Measurements from ENCODE around the gene ADAM12. TPM values are rescaled to one million over a fixed set of nuclear protein-coding genes. Genes with fewer than 3 reads are reported as not detected.

The ADAM12 gene
- polyA plus RNA-seq, 3 donors, result 0.05 TPM; not detected in 2

DNA sequence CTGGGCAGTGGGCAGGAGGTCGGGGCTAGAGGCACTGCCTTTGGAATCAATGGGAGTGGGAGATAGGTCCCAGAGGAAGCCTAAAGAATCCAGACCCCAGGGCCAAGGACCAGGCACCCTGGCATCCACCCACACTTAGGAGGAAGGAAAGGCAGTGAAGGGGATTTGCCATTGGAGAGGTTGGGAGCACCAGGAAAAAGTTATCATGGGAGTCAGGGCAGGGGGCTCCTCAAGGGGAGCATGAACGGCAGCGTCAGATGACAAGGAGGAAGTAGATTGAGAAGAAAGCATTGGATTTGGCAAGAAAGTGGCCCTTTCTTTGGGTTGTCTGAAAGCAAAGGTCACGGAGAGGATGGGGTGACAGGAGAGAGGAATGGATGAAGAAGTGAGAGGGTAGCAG is 142.8 kb downstream of the ADAM12 start:
- H3K4me3 ChIP-seq (replicated peaks in 1 of 3; ENCODE audit: low read depth in 2 of 3, low read length in 3 of 3), result no peak overlapping the region
- H3K79me2 ChIP-seq (ENCODE audit: insufficient read depth, low read length), result no peaks in the 10 kb centered on the region
- DNase-seq, result no peak
- no peaks in the 10 kb centered on the region for H3K4me1 ChIP-seq (ENCODE audit: control insufficient read depth in 1 of 2, insufficient read depth in 2 of 2, low read length in 2 of 2)
- no peaks in the 10 kb centered on the region for H3K9me3 ChIP-seq (replicated peaks in 1 of 2; ENCODE audit: control insufficient read depth in 1 of 2, insufficient read depth in 1 of 2, low read length in 2 of 2)
- H2AFZ ChIP-seq (ENCODE audit: insufficient read depth, low read depth, low read length, poor library complexity, severe bottlenecking), result no peak overlapping the region
- no peak overlapping the region for H3K27ac ChIP-seq (ENCODE audit: low read depth in 1 of 2, low read length in 2 of 2)
- H3K4me2 ChIP-seq (replicated peaks; ENCODE audit: extremely low read depth, low read length, poor library complexity, severe bottlenecking), result no peak overlapping the region
- Mint-ChIP-seq H3K27me3 (ENCODE audit: low read depth in 3 of 3) (peaks cover 0 to 1% (median 0%) of the 10 kb centered on the region in 3 donors), H3K4me3 (no peak overlapping the region), H3K27ac (no peak overlapping the region), H3K9me3 (peaks cover 0 to 2% (median 0%) of the 10 kb centered on the region in 7 donors), H3K36me3 (no peaks in the 10 kb centered on the region), H3K4me1 (peaks cover 2% of the 10 kb centered on the region)
- H3K36me3 ChIP-seq (replicated peaks in 1 of 2; ENCODE audit: control insufficient read depth in 1 of 2, insufficient read depth in 2 of 2, low read length in 2 of 2), result no peaks in the 10 kb centered on the region
- no peaks in the 10 kb centered on the region for H4K20me1 ChIP-seq (ENCODE audit: insufficient read depth, low read length)
- H3K27me3 ChIP-seq (ENCODE audit: control insufficient read depth in 2 of 2, insufficient read depth in 2 of 2, low read length in 2 of 2), result no peaks in the 10 kb centered on the region
- 81% methylated on average over 3 of the region's 4 CpGs for WGBS (ENCODE audit: insufficient coverage)
- TF ChIP-seq, protein P1, sequence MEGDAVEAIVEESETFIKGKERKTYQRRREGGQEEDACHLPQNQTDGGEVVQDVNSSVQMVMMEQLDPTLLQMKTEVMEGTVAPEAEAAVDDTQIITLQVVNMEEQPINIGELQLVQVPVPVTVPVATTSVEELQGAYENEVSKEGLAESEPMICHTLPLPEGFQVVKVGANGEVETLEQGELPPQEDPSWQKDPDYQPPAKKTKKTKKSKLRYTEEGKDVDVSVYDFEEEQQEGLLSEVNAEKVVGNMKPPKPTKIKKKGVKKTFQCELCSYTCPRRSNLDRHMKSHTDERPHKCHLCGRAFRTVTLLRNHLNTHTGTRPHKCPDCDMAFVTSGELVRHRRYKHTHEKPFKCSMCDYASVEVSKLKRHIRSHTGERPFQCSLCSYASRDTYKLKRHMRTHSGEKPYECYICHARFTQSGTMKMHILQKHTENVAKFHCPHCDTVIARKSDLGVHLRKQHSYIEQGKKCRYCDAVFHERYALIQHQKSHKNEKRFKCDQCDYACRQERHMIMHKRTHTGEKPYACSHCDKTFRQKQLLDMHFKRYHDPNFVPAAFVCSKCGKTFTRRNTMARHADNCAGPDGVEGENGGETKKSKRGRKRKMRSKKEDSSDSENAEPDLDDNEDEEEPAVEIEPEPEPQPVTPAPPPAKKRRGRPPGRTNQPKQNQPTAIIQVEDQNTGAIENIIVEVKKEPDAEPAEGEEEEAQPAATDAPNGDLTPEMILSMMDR (IDR thresholded peaks at IDR 0.05), result no peak
- intact Hi-C loops (cut with micrococcal nuclease), result no loop called here
- H3K9ac ChIP-seq (ENCODE audit: insufficient read depth, low read length, poor library complexity, severe bottlenecking), result no peak overlapping the region

DNA sequence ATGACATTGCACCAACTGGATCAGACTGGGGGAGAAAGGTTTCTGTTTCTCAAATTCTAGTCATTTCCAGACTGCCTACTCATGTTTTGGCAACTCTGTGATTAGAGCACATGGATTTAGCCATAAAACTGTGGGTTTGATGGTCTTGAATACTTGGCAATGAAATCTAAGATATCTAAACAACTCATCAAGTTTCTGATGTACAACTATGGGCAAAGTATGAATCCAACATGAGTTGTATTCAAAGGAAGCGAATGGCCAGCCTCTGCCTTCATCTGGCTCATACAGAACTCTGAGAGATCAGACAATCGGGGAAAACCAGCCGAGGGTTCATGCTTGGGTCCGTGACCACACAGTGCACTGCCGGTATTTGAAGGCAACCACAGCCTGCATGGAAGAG is 144.3 kb downstream of the ADAM12 start:
- Mint-ChIP-seq H3K4me3 (no peak overlapping the region), H3K27ac (no peak overlapping the region), H3K27me3 (ENCODE audit: low read depth in 3 of 3) (peaks cover 0 to 2% (median 0%) of the 10 kb centered on the region in 3 donors), H3K36me3 (no peaks in the 10 kb centered on the region), H3K4me1 (no peaks in the 10 kb centered on the region), H3K9me3 (peaks cover 0 to 2% (median 0%) of the 10 kb centered on the region in 7 donors)
- Histone ChIP-seq H3K9ac (ENCODE audit: insufficient read depth, low read length, poor library complexity, severe bottlenecking) (no peak overlapping the region), H3K36me3 (replicated peaks in 1 of 2; ENCODE audit: control insufficient read depth in 1 of 2, insufficient read depth in 2 of 2, low read length in 2 of 2) (no peaks in the 10 kb centered on the region), H3K79me2 (ENCODE audit: insufficient read depth, low read length) (no peaks in the 10 kb centered on the region), H4K20me1 (ENCODE audit: insufficient read depth, low read length) (no peaks in the 10 kb centered on the region), H3K4me3 (replicated peaks in 1 of 3; ENCODE audit: low read depth in 2 of 3, low read length in 3 of 3) (no peak overlapping the region), H3K27me3 (ENCODE audit: control insufficient read depth in 2 of 2, insufficient read depth in 2 of 2, low read length in 2 of 2) (no peaks in the 10 kb centered on the region), H3K9me3 (replicated peaks in 1 of 2; ENCODE audit: control insufficient read depth in 1 of 2, insufficient read depth in 1 of 2, low read length in 2 of 2) (no peaks in the 10 kb centered on the region), H3K4me1 (ENCODE audit: control insufficient read depth in 1 of 2, insufficient read depth in 2 of 2, low read length in 2 of 2) (no peaks in the 10 kb centered on the region), H3K4me2 (replicated peaks; ENCODE audit: extremely low read depth, low read length, poor library complexity, severe bottlenecking) (no peak overlapping the region), H3K27ac (ENCODE audit: low read depth in 1 of 2, low read length in 2 of 2) (no peak overlapping the region), H2AFZ (ENCODE audit: insufficient read depth, low read depth, low read length, poor library complexity, severe bottlenecking) (no peak overlapping the region)
- intact Hi-C loops (cut with micrococcal nuclease), result no loop called here
- WGBS (ENCODE audit: insufficient coverage), result 93% methylated on average over 4 of the region's 5 CpGs
- TF ChIP-seq, protein P1 (IDR thresholded peaks at IDR 0.05), result no peak
- no peak for DNase-seq
